Brain microvascular endothelial cell (primary cell): ENCODE measurements around the gene ECPAS.
"Not testable (repeated sequence)": the region's sequence is repeated elsewhere in the genome, so short reads cannot be mapped to it uniquely, and the experiment has no call there.

ENCODE experiments used
- DNase-seq: peaks from one replicate; pipeline ENCODE4 v3.0.0-alpha.2; 2020
- H3K27ac ChIP-seq: fragments of 250-450 bp; sonication (Bioruptor Pico); 2 replicates; pipeline ENCODE4 v1.5.1; 2020; ENCODE audit warnings: mild to moderate bottlenecking, moderate library complexity
- H3K27me3 ChIP-seq: fragments of 250-450 bp; sonication (Bioruptor Pico); replicated peaks from 2 replicates; pipeline ENCODE4 v1.5.1; 2020; ENCODE audit warnings: mild to moderate bottlenecking
- H3K36me3 ChIP-seq: fragments of 250-450 bp; sonication (Bioruptor Pico); replicated peaks from 2 replicates; pipeline ENCODE4 v1.5.1; 2020; ENCODE audit warnings: mild to moderate bottlenecking
- H3K4me3 ChIP-seq: 2 replicates; pipeline ENCODE4 v1.5.1; 2011; ENCODE audit warnings: low read depth, mild to moderate bottlenecking, control low read depth, low read length, moderate library complexity
- CTCF ChIP-seq: IDR thresholded peaks from 2 replicates; pipeline ENCODE4 v1.5.1; 2011; ENCODE audit warnings: low read depth, mild to moderate bottlenecking, moderate library complexity, low read length, control low read depth, inconsistent platforms; ENCODE audit errors: missing control alignments
- in situ Hi-C: cut with HindIII; loops from 2 replicates; pipeline ENCODE4 v1.10.0; 2017; ENCODE audit warnings: low sequenced_read_pairs, low pct_ligation_motif_present

Gene ECPAS

GRCh38 chr9:111450124-111450523, 34.1 kb downstream of the ECPAS start:
- DNase-seq = no peak
- TF ChIP-seq CTCF = no peak
- Histone ChIP-seq H3K27me3 (no peaks in the 10 kb centered on the region), H3K4me3 (no peak overlapping the region), H3K36me3 (peaks cover 2% of the 10 kb centered on the region), H3K27ac (no peak overlapping the region)
- in situ Hi-C loops = no loop called here

- in situ Hi-C loops = no loop called here
- no peak for TF ChIP-seq CTCF
- DNase-seq = no peak
Measured at GRCh38 chr9:111449705-111450104, 34.5 kb downstream of the ECPAS start.

GRCh38 chr9:111445799-111446198, 38.4 kb downstream of the ECPAS start:
- in situ Hi-C loops, H3K27me3 ChIP-seq, H3K27ac ChIP-seq, DNase-seq, H3K4me3 ChIP-seq: not testable (repeated sequence)
- H3K36me3 ChIP-seq = peaks cover 16% of the 10 kb centered on the region

More at GRCh38 chr9:111449705-111450104, 34.5 kb downstream of the ECPAS start:
- Histone ChIP-seq H3K27me3 (no peaks in the 10 kb centered on the region), H3K36me3 (peaks cover 2% of the 10 kb centered on the region), H3K4me3 (no peak overlapping the region), H3K27ac (no peak overlapping the region)

GRCh38 chr9:111443454-111443853, 40.7 kb downstream of the ECPAS start:
- H3K27ac ChIP-seq = no peak overlapping the region
- in situ Hi-C loops = no loop called here
- no peak for DNase-seq
- H3K36me3 ChIP-seq = peaks cover 33% of the 10 kb centered on the region
- TF ChIP-seq CTCF = no peak
- H3K27me3 ChIP-seq = no peaks in the 10 kb centered on the region
- H3K4me3 ChIP-seq = no peak overlapping the region

GRCh38 chr9:111442360-111443027, 41.7 kb downstream of the ECPAS start:
- Histone ChIP-seq H3K4me3 (no peak overlapping the region), H3K36me3 (peaks cover 39% of the 10 kb centered on the region), H3K27me3 (no peaks in the 10 kb centered on the region), H3K27ac (no peak overlapping the region)
- no peak for TF ChIP-seq CTCF
- in situ Hi-C loops = no loop called here
- no peak for DNase-seq

GRCh38 chr9:111440226-111440625, 44.0 kb downstream of the ECPAS start:
- TF ChIP-seq CTCF = no peak
- DNase-seq = no peak
- no peak overlapping the region for H3K4me3 ChIP-seq
- in situ Hi-C loops = no loop called here
- H3K36me3 ChIP-seq = peaks cover 41% of the 10 kb centered on the region
- H3K27ac ChIP-seq = no peak overlapping the region
- H3K27me3 ChIP-seq = no peaks in the 10 kb centered on the region
